Right renal pelvis (tissue), 4 donors: ENCODE measurements around the gene CDPF1. TPM values are rescaled to one million over a fixed set of nuclear protein-coding genes. Genes with fewer than 3 reads are reported as not detected.

ENCODE experiments used
- DNase-seq, 4 donors: peaks; one replicate each; pipeline ENCODE4 v3.0.0-alpha.2; 2013; ENCODE audit warnings: low read depth in 4 of 4, low spot score in 3 of 4, missing footprints in 1 of 4
- polyA plus RNA-seq, 4 donors: library from polyadenylated mRNA; unstranded; fragments of 120-200 nt; gene quantifications; one replicate each; pipeline ENCODE4 v1.2.1, GENCODE V29; 2013; ENCODE audit not compliant: insufficient read length in 4 of 4

Gene CDPF1
- polyA plus RNA-seq: 10 to 100 TPM; 11.2 to 14.9 (median 13.9) TPM

GRCh38 chr22:46250035-46250782, at the start of gene CDPF1:
Gene CDPF1 (minus strand): TSS chr22:46250293. CDS start chr22:46248284, 2,009 bp downstream.
- DNase-seq: peak; percentile 70 to 77 (median 72)

DNA sequence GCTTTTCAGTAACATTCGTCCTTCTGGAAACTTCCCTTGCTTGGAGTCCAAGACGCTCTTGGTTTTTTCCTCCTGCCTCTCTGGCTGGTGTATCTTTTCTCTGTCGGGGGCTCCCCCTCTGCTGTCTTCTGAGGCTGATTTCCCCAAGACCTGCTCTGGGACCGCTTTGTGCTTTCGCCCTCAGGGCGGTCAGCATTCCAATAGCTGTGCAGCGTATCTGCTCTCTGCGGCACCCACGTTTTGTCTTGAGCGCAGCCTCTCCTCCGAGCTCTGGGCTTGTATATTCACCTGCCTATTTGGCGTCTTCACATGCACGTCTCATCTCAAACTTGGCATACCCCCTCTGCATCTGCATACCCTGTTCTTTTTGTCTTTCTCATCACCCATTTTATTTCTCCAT, 49.0 kb upstream of the CDPF1 start:
- DNase-seq: no peak

DNA sequence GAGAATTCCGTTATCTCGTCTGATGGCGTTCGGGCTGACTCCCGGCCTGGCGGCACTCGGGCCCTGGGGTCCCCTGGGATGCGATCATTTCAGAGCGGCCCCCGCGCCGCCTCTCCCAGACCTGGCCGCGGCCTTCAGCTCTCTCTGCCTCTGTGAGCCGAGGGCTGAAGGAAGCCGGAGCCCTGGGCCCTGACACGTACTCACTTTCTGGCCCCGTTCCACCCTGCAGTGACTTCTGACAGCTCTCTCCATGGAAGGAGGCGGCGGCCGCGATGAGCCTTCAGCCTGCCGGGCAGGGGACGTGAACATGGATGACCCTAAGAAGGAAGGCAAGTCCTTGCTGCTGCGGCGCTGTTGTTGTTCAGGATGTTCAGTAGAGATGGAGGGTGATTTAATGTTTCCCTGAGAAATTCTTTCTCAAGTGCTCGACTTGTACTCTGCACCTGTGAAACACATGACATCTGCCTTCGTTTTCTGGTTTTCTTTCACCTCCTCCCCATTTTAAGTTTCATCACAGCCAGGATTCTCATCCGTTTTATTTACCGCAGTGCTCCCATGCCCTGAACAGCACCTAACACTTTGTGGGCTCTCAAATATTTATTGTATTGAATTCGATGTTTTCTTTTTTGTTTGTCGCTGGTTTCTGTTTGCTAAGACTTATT, 47.2 kb upstream of the CDPF1 start:
- peak in 1 of 4 donors; percentile 5 for DNase-seq

GRCh38 chr22:46296257-46297150, 46.4 kb upstream of the CDPF1 start, which contains the start of gene GTSE1:
Gene GTSE1 (plus strand): TSS chr22:46296870. CDS start chr22:46297401, 531 bp downstream.
- peak; percentile 94 to 98 (median 96) for DNase-seq

DNA sequence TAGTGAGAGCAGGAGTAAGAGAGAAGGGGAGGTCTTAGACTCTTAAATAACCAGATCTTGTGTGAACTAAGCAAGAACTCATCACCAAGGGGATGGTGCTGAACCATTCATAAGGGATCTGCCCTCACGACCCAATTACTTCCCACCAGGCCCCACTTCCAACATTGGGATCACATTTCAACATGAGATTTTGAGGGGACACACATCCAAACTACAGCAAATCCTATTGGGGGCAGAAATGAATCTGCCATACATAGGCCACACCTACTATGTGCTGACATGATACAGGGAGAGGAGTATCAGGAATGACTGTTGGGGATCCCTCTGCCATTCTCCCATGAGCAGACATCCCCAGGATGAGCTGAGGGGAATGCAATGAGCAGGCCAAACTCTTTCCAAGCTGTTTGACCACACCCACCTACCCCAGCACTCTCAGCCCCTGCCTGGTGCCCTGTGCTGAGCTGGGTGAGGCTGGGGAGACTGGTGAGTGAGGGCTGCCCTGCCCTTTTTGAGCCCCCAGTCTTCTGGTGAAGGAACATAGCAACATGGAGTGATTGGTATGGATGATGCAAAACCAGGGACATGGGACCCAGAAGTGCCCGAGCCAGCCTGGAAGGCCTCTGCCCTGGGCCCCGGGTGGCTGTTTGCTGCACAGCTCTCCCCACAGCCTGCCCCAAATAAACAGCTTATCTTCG, 45.3 kb upstream of the CDPF1 start:
- no peak for DNase-seq

DNA sequence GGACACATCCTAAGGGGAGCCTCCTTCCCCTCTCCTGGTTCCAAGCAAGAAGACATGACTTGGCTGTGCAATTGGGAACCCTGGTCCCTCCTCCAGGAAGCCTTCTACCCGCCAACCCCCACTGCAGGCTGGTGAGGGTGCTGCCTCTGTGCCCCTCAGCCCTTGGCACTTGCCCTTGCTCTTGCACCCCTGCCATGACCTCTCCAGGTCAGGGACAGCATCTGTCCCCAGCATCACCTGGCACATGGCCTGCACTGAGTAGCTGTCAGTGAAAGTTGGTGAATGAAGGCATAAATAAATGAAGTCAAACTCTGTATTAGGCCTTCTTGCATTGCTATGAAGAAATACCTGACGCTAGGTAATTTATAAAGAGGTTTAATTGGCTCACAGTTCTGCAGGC, 44.7 kb upstream of the CDPF1 start:
- DNase-seq: no peak

- no peak for DNase-seq
Observed at GRCh38 chr22:46293577-46294260, 43.6 kb upstream of the CDPF1 start.

GRCh38 chr22:46292732-46293131, 42.6 kb upstream of the CDPF1 start:
- no peak for DNase-seq

- DNase-seq: no peak
Observed at GRCh38 chr22:46292173-46292572, 42.1 kb upstream of the CDPF1 start.

- no peak for DNase-seq
Observed at GRCh38 chr22:46290843-46291785, 41.0 kb upstream of the CDPF1 start.

- DNase-seq: no peak
Observed at GRCh38 chr22:46290121-46290842, 40.2 kb upstream of the CDPF1 start.

DNA sequence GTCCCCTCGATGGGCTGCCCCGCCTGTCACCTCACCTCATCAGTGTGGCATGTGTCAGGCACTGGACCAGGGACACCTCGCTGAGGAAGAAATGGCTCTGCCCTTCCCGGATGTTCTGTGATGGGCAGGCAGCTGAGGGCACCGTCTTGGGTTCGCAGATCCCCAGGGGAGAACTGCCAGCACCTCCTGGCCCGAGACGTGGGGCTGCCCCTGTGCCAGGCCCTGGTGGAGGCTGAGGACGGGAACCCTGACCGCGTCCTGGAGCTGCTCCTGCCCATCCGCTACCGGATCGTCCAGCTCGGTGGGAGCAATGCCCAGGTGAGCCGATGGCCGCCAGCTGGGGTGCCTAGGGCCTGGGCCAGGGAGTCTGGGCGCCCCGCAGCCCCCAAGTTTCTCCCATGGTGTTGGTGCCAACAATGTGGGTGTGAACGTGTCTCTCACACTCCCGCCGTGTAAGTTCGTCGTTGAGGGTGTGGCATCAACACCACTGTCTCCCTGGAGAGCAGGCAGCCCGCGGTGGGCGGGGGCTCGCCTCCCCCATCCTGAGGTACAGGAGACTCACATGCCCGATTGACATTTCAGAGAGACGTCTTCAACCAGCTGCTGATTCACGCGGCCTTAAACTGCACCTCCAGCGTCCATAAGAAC, 39.3 kb upstream of the CDPF1 start:
- DNase-seq: no peak

GRCh38 chr22:46288846-46289243, 38.8 kb upstream of the CDPF1 start:
- DNase-seq: no peak

- DNase-seq: no peak
Observed at GRCh38 chr22:46287873-46288751, 38.0 kb upstream of the CDPF1 start.

GRCh38 chr22:46286941-46287872, 37.1 kb upstream of the CDPF1 start:
- no peak for DNase-seq
